KOPT-K1 (cell line): Measurements from ENCODE around the gene IGFBP2.

ENCODE experiments used
- H3K27ac ChIP-seq: fragments of 200-600 bp; sonication (generic); 2 replicates; pipeline ENCODE4 v1.5.1; 2016; ENCODE audit warnings: antibody characterized with exemption, mild to moderate bottlenecking, low read depth, low read length; ENCODE audit not compliant: poor library complexity, severe bottlenecking
- H3K36me3 ChIP-seq: fragments of 200-600 bp; sonication (generic); 2 replicates; pipeline ENCODE4 v1.5.1; 2017; ENCODE audit warnings: antibody characterized with exemption, mild to moderate bottlenecking, low read length, moderate library complexity; ENCODE audit not compliant: insufficient read depth
- H3K9me3 ChIP-seq: fragments of 200-600 bp; sonication (generic); 2 replicates; pipeline ENCODE4 v1.5.1; 2017; ENCODE audit warnings: antibody characterized with exemption, low read length, mild to moderate bottlenecking; ENCODE audit not compliant: insufficient read depth, poor library complexity, severe bottlenecking

Gene IGFBP2

DNA sequence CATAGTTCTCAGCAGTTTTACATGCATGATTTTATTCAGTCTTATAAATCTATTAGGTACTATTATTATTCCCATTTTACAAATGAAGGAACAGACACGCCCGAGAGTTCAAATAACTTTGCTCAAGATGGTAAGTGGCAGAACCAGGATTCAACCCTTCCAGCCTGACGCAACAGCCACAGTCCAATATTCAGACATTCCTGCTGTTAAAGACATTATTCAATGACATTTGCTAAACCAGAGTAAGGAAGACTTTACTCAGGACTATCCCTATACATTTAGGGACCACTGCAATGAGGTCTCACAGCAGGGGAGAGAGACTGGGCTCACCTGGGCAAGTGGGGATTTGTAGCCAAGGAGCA is 29.4 kb upstream of the IGFBP2 start:
- Histone ChIP-seq H3K36me3 (no peaks in the 10 kb centered on the region), H3K27ac (no peak overlapping the region), H3K9me3 (no peaks in the 10 kb centered on the region)

DNA sequence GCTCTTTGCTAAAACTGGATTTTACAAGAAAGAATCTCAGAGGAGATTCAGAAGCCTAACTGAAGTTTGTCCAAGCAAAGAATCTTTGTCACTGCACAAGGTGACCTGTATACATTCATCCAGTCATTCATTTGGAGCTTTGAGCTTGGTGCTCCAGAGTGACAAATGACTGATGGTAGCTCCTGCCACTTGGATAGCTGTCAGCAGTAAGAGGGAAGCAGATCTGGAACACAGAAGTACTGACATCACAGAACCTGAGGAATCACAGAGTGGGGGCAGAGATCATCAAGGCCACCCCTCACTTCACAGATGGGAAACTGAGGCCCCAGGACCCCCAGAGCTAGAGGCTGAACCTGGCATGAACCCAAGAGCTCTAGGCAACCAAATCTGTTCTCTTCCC is 28.8 kb upstream of the IGFBP2 start:
- Histone ChIP-seq H3K9me3 (no peaks in the 10 kb centered on the region), H3K36me3 (no peaks in the 10 kb centered on the region), H3K27ac (no peak overlapping the region)

DNA sequence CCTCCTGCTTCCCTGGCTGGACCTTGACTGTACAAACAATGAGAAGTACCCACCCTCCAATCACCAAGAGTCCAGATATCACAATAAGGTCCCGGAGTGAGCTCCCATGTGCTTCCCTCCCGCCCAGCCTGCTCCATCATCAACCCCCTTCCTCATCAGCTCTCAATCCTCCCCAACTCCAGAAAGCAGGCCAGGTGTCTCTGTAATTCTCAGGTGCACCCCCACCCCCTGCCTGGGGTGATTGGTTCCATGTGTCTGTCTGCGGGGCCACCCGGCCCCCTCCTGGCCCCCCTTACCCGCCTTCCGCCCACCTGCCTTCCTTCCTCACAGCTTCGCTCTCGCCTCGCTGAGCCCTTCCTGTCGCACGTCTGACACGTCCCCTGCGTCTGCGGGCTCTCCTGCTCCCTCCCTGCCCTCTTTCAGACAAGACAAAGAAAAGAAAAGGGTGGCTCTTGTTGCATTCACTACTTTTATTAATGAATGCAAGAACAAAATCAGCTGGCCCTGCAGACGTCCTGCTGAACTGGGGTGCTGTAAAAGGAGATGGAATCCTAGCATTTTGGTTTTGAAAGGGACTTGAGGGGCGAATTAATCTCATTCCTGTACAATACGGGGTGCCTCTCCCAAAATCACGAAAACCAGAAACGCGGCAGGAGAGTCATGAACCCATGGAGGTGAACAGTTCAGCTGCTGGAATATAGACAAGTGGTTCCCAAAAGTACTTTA is 26.5 kb upstream of the IGFBP2 start:
- no peaks in the 10 kb centered on the region for H3K9me3 ChIP-seq
- H3K27ac ChIP-seq, result peak overlapping the region; percentile 77
- no peaks in the 10 kb centered on the region for H3K36me3 ChIP-seq

DNA sequence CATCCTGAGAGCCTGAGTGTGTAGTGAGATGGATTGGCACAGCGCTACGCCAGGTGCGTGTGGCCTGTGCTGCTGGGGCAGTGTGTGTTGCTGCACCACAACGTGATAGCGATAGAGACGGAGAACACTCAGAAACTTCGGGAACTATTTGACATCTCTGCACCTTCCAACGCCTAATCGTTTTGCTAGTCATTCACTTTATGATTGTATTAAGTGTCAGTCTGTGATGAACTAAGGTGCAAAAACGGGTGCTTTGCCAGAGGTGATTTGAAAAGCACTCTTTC is 26.0 kb upstream of the IGFBP2 start:
- Histone ChIP-seq H3K27ac (peak overlapping the region; percentile 77), H3K36me3 (no peaks in the 10 kb centered on the region), H3K9me3 (no peaks in the 10 kb centered on the region)

DNA sequence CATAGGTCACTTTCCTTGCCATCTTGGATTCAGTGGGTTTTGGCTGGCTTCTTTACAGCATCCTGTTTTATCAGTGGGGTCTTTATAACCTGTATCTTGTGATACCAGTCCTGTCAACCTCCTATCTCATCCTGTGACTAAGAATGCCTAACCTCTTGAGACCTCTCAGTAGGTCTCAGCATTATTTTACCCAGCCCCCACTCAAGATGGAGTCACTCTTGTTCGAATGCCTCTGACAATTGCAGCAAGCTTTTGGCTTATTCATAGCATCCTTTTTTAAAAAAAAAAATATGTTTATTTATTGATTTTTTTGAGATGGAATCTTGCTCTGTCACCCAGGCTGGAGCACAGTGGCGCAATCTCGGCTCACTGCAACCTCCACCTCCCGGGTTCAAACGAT is 24.7 kb upstream of the IGFBP2 start:
- Histone ChIP-seq H3K9me3 (no peaks in the 10 kb centered on the region), H3K27ac (peak overlapping the region; percentile 77), H3K36me3 (no peaks in the 10 kb centered on the region)

DNA sequence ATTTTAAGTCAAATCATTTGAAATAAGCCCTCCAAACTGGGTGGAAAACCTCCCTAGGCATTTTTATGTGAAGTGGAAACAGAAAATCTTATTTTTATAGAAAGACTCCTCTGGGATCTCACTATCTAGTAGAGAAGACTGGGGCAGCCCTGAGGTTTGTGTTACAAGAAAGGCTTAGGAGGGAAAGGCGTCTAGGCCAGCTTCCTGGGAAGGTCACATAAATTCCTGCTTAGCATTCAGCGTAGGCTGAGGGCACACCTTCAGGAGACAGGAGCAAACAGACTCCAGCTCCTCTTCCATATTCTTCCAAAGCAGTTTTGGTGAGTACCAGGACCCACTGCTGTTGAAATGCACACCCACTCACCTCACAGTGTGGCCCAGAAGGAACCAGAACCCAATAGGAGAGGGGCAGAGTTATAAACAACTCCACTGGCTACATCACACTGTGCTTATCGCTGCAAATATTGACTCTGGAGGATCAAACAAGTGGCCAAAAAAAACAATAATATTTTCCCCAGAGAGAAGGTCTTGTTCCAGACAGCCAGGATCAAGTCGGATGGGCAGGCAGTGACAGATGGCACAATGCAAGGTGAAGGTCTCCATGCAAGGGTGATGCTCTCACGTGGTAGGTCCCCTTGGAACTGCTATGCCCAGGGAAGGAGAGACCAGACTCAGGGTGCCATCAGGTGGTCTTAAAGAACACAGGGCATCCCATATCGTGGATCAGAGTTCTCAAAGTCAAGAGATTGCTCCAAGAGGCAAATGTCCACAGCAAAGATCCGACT is 17.7 kb upstream of the IGFBP2 start:
- H3K27ac ChIP-seq, result peak overlapping the region; percentile 6
- no peaks in the 10 kb centered on the region for H3K9me3 ChIP-seq
- H3K36me3 ChIP-seq, result no peaks in the 10 kb centered on the region

DNA sequence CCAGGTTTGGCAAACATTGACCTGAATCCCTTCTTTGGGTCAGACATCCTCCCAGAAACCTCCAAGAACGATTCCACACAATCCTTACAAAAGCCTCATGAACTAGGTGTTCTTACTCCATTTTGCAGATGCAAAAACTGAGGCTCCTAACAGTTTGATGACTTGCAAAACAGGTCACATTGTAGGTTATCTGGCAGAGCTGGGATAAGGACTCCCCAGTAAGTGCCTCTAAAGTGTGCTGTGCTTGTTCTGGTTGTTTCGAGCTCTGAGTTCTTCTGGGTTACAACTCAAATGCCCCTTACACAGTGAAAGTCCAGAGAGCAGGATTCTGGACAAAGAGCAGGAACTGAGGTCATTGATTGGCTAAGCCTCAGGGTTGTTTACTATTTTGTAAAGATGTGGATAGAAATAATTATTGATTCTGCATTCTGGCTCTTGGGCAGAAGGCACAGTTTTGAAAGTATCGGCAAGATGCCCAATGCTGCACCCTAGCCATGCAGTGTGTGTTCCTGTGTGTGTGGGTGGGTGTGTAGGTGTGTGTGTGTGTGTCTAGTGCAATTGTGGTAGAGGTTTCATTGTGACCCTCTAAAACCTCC is 17.0 kb upstream of the IGFBP2 start:
- Histone ChIP-seq H3K36me3 (no peaks in the 10 kb centered on the region), H3K27ac (peak overlapping the region; percentile 6), H3K9me3 (no peaks in the 10 kb centered on the region)

DNA sequence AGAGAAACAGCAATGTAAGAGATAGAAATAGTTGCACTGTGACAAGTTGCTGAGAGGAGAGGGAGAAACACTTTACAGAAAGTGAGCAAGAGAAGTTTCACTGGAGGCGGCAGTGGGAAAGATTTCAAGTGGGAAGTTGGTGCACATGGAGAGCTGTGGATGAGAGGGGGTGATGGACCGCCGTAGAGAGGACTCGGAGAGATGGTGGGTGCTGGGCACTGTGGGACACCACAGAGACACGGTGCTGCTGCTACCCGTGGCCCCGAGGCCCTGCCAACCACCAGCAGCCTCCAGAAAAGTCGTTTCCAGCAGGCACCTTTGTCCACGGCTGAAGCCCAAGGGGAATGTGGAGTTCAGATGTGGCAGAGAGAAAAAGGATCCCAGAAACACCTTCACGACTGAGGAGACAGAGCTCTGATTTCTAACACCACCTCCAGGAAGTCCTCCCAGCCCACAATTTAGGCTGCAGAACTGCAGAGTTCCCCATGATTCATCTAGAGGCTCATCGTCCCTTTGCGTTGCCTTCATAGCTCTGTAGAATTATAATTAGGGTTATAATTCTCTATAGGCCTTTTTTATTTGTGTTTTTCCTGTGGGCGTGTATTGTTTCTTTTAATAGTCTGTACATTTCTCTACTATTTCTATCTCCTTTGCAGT is 15.9 kb upstream of the IGFBP2 start:
- no peaks in the 10 kb centered on the region for H3K9me3 ChIP-seq
- H3K36me3 ChIP-seq, result no peaks in the 10 kb centered on the region
- peak overlapping the region; percentile 92 for H3K27ac ChIP-seq

DNA sequence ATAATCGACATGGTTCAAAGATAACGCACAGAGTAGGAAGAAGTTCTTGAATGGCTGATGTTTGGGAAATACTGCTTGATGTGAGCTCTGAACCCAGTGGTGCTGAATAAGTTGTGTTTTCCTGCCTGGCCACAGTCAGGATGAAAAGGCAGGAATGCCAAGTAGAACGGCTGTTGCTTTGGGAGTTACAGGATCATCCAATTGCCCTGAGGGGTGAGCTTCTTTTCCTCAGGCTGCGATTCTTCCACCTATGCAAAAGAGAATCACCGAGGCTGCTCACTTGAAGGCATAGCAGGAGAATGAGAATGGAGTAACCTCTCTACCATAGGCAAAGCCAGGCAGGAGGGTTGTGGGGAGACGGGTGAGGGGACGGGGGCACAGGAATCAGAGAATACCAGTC is 14.4 kb upstream of the IGFBP2 start:
- Histone ChIP-seq H3K27ac (peak overlapping the region; percentile 92), H3K36me3 (no peaks in the 10 kb centered on the region), H3K9me3 (no peaks in the 10 kb centered on the region)

DNA sequence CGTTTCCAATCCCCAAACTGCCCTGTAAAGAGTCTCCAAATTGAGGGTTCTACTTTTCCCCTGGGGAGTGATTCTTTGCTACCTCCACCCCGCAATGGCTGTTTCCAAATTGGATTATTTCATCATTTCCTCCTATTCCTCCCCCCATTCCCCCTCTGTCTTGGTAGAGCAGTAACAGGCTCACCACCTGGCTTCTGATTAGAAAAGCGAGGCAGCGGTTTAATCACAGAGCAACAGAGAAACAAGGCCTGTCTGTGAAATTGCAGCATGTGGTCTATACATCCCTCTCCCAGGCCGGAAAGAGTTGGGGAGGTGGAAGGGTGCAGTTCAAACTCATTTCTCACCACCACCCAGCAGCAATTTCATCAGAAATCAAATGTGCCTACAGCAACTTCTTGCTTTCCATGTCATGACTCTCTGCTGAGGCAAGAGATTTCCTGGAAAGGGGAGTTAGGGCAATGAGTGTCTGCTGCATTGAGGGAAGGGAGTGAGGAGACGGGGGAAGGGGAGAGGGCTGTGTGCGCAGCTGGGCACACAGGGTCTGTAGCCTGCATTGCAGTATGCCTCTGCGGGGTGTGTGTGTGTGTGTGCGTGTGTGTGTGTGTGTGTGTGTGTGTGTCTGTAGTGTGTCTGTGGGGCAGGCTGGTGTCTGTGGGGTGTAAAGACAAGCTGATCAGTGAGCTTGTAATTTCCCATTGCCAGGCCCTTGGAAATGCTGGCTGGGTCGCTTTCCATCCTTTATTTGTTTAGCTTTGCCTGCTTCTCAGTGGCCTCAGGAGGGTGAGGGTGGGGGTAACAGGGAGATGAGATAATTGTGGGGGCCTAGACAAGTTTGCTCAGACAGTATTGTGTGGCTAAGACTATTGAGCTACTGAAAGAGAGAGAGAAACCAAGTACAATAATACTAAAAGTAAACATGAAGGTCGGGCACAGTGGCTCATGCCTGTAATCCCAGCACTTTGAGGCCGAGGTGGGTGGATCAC is 13.5 kb upstream of the IGFBP2 start:
- Histone ChIP-seq H3K27ac (peak overlapping the region; percentile 92), H3K9me3 (no peaks in the 10 kb centered on the region), H3K36me3 (no peaks in the 10 kb centered on the region)

DNA sequence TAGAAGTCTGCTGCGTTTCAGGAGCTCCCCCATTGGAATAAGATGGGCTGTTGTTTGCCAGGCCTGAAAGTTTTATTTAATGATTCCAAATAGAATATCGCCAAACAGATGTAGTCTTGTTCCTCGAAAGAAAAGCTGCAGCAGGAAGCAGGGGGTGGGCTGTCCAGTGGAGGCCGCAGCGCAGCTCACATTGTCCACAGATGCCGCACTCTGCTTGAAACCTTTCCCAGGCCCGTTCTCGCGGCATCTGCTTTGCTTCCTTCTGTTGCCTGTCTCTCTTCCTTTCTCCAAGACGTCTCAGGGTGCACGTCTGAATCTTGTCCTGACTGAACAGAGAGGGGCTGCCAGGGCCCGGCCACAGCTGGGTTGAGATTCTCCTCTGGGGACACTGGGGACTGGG is 12.4 kb upstream of the IGFBP2 start:
- Histone ChIP-seq H3K27ac (peak overlapping the region; percentile 92), H3K9me3 (no peaks in the 10 kb centered on the region), H3K36me3 (no peaks in the 10 kb centered on the region)

DNA sequence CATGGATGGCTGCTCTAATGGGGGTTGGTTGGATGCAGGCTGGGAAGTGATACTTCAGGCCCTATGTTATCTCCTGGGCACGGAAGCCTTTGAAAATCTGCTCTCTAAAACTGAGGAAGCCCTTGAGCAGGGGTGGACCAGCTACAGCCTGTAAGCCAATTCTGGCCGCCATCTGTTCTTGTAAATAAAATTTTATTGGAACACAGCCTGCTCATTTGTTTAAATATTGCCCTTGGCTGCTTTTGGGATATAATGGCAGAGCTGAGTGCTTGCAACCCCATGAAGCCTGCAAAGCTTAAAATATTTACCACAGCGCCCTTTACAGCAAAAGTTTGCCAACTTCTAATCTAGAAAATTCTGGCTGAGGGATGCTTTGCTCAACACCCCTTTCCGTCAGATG is 11.9 kb upstream of the IGFBP2 start:
- peak overlapping the region; percentile 92 for H3K27ac ChIP-seq
- H3K36me3 ChIP-seq, result no peaks in the 10 kb centered on the region

DNA sequence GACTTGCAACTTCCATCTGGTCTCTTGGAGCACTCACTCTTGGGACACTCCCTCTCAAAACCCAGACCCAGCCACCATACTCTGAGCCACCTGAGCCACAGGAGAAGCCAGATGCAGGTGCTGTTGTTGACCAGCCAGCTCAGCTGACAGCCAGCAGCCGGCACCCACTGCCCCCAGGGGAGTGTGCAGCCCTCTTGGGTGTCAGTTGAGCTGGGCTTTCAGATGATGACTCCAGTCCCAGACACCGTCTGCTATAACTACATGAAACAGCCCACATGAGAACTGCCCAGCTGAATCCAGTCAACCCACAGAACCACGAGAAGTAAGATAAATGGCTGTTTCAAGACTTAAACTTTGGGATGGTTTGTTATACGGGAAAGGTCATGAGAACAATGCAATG is 10.7 kb upstream of the IGFBP2 start:
- H3K9me3 ChIP-seq, result no peaks in the 10 kb centered on the region
- peak overlapping the region; percentile 34 for H3K27ac ChIP-seq
- H3K36me3 ChIP-seq, result no peaks in the 10 kb centered on the region

More for the DNA sequence above, 11.9 kb upstream of the IGFBP2 start:
- no peaks in the 10 kb centered on the region for H3K9me3 ChIP-seq

DNA sequence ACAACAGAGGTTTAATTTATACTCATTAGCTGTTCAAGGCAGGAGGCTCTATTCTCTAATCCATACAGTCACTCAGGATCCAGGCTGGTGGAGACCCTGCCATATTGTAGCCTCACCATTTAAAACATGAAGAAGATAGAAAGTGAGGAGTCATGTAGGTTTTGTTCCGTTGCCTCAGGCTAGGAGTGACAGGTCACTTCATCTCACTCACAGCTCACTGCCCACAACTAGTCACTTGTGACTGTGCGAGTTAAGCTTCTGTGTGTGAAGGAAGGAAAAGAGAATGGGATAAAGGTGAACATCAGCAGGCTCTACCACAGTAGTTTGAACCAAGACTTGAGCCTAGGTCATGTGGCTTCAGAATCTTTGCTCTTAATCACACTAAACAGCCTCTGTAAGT is 9.0 kb upstream of the IGFBP2 start:
- H3K27ac ChIP-seq, result no peak overlapping the region

More for the DNA sequence above, 9.0 kb upstream of the IGFBP2 start:
- Histone ChIP-seq H3K36me3 (no peaks in the 10 kb centered on the region), H3K9me3 (no peaks in the 10 kb centered on the region)
